NOMO-1 (cell line): ENCODE measurements around the gene HOXB5.

ENCODE experiments used
- DNase-seq, 2 experiments: peaks; one replicate each; lab custom pipeline; 2025; ENCODE audit not compliant: unreplicated experiment in 2 of 2; lab: John Stamatoyannopoulos, UW

Gene HOXB5

GRCh38 chr17:48592057-48592514, 1.5 kb downstream of the HOXB5 start:
- no peak for DNase-seq

GRCh38 chr17:48591255-48592056, 2.1 kb downstream of the HOXB5 start:
- no peak for DNase-seq

- no peak for DNase-seq
These were observed 2.9 kb downstream of the HOXB5 start for GRCh38 chr17:48590607-48591161.

GRCh38 chr17:48589831-48590606, 3.6 kb downstream of the HOXB5 start, which contains the start of gene HOXB3:
TSS of gene HOXB3 (minus strand) at chr17:48590241. CDS start at chr17:48552474, 37,767 bp downstream.
- DNase-seq, result no peak

DNA sequence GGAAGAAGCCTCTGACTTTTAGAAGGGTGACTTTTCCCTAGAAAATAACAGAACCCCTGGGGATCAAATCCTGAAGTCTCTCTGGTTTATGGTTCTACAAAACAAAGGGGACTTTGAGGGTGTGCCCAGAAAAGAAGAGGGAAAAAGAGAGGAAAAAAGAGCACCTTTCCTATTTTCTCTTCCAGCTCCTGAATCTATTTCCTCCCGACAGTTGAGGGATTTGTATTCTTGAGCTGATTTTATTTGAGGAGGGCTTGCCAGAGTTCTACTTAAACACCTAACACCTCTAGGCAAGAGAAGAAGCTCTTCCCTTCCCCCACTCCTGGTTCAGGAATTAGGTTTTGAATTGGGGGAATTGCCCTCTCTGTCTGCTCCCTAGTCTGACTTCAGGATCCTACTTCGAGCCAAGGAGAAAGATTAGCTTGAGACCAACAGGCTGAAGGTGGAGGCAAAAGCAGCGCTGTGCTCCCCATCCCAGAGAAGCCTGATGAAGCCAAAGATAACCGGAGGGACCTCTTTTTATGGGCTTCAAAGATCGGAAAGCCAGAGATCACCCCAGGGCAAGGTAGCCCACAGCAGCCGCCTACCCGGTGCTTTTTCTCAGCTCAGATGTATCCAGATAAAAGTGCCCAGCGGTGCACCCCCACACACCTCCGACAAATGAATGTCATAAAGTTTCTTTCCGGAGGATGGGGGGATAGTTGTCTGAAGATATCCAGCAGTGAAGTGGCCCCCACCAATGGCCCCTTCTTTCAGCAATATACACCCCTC, 4.3 kb downstream of the HOXB5 start:
- no peak for DNase-seq

DNA sequence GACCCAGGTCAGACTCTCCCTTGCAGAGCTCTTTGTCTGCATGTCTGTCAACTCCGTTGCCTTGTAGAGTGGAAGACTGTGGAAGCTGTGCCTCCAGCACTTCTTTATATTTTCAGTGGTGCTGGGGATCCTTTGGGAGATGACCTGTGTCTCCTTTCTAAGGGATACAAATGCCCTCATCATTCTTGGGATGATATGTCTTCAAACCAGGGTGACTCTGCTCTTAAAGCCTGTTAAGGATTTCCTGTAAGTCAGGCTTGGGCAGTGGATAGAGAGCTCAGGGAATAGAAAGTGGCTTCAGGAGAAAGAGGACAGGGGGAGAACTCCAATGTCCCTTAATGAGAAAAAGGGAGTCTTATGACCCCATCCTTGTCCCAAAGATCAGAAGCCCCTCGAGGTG, 5.1 kb downstream of the HOXB5 start:
- DNase-seq, result no peak

DNA sequence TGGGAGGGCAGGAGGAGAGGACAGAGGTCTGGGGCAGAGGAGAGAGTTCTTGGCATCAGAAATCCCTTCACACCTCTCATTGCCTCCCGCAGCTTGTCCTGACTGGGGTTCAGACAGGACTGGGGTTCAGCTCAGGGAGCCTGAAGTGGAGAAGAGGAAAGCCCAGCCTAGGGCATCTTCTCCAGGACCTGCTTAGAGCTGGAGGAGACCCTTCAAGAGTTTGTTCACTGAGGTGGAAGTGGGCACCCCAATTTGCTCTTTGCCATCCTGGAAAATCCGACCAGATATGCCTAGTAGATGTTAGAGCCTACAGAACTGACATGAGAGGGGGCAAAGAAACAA, 5.5 kb downstream of the HOXB5 start:
- no peak for DNase-seq

- no peak for DNase-seq
These were observed 6.1 kb downstream of the HOXB5 start for GRCh38 chr17:48587276-48588073.

DNA sequence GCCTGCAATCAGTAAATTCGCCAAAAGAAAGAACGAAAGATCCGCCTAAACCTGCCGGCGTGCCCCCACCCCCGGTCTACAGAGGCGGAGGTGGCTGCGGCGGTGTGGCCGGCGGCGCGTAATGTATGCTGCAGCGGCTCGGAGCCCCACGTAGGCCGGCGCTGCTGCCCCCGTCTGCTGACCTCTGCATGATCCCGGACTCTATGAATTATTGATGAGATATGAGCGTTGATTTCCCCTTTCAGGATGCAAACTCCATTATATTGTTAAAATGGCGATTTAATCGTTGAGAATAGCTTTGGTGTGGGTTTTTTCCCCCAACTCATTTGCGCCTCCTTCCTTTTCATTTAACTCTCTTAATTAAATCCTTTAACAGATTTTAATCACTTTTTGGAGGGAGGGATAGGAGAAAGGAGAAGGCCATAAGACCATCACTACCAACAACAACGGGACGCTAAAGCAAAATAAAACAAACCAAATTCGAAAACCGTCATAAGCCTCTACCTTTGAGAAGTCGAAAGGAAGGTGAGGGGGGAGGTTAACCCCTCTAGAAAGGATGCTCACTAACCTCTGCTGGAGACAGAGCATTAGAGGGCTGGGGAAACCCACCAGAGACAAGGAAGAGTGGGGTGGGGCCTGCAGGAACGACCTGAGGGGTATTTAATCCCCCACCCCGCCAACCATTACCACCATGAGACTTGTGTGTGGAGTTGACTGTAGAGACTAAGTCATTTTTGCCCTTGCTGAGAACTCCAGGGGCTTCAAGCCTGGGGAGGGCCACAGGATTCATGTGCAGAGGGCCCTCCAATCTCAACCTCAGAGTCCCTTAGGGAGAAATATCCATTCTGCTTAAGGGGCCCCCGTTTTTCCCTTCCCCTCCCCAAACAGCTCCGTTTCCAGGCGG, 7.0 kb downstream of the HOXB5 start:
- no peak for DNase-seq

DNA sequence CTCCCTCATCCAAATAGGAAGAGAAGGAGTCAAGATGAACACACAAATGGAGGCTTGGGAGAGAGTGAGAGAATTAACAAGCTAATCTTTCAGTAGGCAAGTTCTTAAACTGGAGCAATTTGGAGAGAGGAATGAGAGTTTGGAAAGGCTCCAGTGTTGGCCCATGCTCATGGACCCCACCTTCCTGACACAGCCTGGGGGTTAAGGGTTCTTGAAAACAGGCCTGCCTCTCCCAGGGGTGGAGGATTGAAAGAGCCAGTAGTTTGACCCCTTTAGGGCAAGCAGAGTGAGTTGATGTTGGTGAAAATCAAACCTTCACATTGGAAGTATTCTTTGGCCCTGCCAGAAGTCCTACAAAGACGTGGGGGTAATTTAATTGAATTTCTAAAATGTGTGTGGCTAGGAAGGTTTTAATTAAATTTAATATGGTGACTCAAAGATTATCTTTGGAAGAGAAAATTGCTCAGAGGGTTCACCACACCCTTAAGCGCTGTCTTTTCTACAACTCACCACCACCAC, 9.3 kb downstream of the HOXB5 start:
- no peak for DNase-seq

DNA sequence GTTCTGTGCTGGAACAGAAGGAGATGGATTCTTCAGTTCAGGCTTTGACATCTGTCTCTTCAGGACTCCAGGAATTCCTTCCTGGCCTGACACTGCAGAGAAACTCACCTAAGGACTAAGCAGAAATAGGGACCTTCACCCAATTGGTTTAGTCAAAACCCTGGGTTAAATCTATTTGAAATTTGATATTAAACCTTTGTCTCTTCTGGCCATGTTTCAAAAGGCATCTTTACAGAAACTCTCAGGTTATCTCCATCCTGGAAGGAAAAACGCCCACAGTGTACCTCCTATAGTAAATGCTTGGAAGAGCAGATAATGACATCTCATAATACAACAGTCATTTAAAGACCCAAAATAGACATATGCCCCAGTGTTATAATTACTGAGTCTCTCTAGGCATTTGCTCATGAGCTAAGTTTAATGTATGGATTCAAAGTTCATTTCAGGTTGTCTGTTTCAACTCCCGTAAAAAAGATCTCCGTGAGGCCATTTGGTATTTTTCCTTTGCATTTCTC, 9.8 kb downstream of the HOXB5 start:
- no peak for DNase-seq

- no peak for DNase-seq
These were observed 10.9 kb downstream of the HOXB5 start for GRCh38 chr17:48582750-48583069.

DNA sequence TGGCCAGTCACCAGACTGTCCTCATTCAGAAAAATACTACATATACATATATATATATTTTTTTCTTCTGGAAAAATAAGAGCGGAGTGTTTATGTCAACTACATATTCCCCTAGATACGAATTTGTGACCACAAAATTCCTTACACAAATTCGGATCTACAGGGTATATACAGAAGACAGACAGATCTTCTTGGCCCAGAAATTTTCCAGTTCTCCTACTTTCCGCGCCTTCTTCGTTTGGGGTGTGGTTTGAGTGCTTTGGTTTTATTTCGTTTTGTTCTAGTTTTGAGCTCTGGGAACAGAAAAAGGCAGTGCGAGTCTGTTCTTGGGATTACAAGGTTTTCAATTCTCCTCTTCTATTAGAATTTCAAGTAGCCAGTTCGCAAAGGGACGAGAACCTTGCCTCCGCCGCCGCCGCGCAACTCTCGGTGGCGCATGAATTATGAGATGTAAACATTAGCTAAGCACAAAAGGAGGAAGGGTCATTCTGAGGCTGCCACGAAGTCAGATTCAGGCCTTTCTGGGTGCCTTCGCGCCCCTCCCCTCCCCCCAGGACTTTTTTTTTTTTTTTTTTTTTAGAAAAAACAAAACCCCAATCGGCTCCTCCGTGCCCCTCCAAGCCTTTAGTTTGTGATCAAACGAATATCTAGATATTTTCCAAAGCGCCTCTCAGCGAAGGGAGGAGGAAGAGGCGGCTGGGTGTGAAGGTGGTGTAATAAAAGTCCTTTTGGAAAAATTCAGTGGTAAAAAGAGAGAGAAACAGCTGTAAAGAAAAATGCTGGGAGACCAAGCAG, 13.6 kb downstream of the HOXB5 start:
- DNase-seq, result no peak

GRCh38 chr17:48579471-48579759, 14.2 kb downstream of the HOXB5 start:
- DNase-seq, result no peak

- no peak for DNase-seq
These were observed 14.7 kb downstream of the HOXB5 start for GRCh38 chr17:48578616-48579470.

DNA sequence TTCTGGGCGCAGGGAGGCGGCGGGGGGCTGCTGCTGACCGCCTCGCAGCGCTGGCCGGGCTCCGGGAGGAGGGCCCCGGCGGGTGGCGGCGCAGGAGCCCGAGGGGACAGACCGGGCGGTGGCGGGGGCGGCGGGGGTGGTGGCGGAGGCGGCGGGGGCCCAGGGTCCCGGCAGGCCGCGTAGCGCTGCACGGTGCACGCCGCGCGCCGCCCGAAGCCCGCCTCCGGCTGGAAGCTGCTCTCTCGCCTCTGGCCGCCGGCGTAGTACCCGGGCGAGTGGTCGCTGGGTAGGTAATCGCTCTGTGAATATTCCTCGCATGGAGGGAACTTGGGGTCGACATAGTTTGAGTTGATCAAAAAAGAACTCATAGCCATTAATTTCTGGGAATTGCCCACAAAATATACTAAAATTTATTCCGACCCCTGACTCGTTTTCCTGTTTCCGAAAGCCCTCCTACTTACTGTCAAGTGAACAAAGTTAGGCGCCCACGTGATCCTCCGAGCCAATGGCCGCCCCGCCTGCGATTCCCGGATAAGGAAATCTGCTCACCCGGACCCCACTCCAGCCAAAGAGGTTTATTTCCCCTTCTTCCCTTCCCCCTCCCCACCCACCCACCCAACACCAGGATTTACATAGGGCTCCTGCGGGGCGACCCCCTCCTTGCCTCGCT, 15.5 kb downstream of the HOXB5 start, which contains the start of gene HOXB4:
Gene HOXB4, minus strand, starts transcription at position 405 of the 670 bp plus-strand sequence. Its CDS starts 31 bp downstream, at position 374.
- peak; percentile 33 to 48 for DNase-seq
